GM23338 (cell line): Measurements from ENCODE around the gene NFIB. TPM values are rescaled to one million over a fixed set of nuclear protein-coding genes. Genes with fewer than 3 reads are reported as not detected.

Source experiments
- ATAC-seq: fragments of 200-7000 bp; cut with Tn5 transposase; 3 replicates; pipeline ENCODE4 v1.9.1; 2020
- DNase-seq: peaks from one replicate; pipeline ENCODE4 v3.0.0-alpha.2; 2015; ENCODE audit warnings: low spot score
- H2AFZ ChIP-seq: fragments of 200-600 bp; sonication (generic); 2 replicates; pipeline ENCODE4 v1.8.0; 2016; ENCODE audit warnings: antibody characterized with exemption, mild to moderate bottlenecking, moderate library complexity
- H3F3A ChIP-seq: fragments of 200-600 bp; sonication (generic); replicated peaks from 2 replicates; pipeline ENCODE4 v1.8.0; 2017; ENCODE audit warnings: antibody characterized with exemption, mixed run types, low read depth
- H3K27ac ChIP-seq: fragments of 200-600 bp; sonication (generic); 2 replicates; pipeline ENCODE4 v1.6.1; 2016; ENCODE audit warnings: low read depth
- H3K27me3 ChIP-seq: fragments of 200-600 bp; sonication (generic); 2 replicates; pipeline ENCODE4 v1.8.0; 2016; ENCODE audit warnings: mild to moderate bottlenecking, mixed run types, moderate library complexity; ENCODE audit not compliant: insufficient read depth
- H3K36me3 ChIP-seq: fragments of 200-600 bp; sonication (generic); 2 replicates; pipeline ENCODE4 v1.8.0; 2016; ENCODE audit warnings: mild to moderate bottlenecking; ENCODE audit not compliant: insufficient read depth
- H3K4me1 ChIP-seq: fragments of 200-600 bp; sonication (generic); 2 replicates; pipeline ENCODE4 v1.8.0; 2016; ENCODE audit warnings: mild to moderate bottlenecking, moderate library complexity; ENCODE audit not compliant: insufficient read depth
- H3K4me2 ChIP-seq: fragments of 200-600 bp; sonication (generic); 2 replicates; pipeline ENCODE4 v1.7.1; 2017; ENCODE audit warnings: mixed run types
- H3K4me3 ChIP-seq: fragments of 200-600 bp; sonication (generic); 2 replicates; pipeline ENCODE4 v1.6.1; 2016; ENCODE audit warnings: mixed run types
- H3K79me2 ChIP-seq: fragments of 200-600 bp; sonication (generic); replicated peaks from 2 replicates; pipeline ENCODE4 v1.8.0; 2017; ENCODE audit warnings: mild to moderate bottlenecking; ENCODE audit not compliant: insufficient read depth
- H3K9me2 ChIP-seq: fragments of 200-600 bp; sonication (generic); 2 replicates; pipeline ENCODE4 v1.8.0; 2017; ENCODE audit not compliant: insufficient read depth
- H4K20me1 ChIP-seq: fragments of 200-600 bp; sonication (generic); replicated peaks from 2 replicates; pipeline ENCODE4 v1.8.0; 2017; ENCODE audit warnings: mild to moderate bottlenecking; ENCODE audit not compliant: insufficient read depth
- H3K27ac Mint-ChIP-seq: 2 replicates; pipeline ENCODE4 v1.8.0; 2020; ENCODE audit warnings: inconsistent platforms, mild to moderate bottlenecking, moderate library complexity, mixed read lengths
- H3K27me3 Mint-ChIP-seq: 3 replicates; pipeline ENCODE4 v1.8.0; 2022; ENCODE audit warnings: low read depth, mild to moderate bottlenecking, moderate library complexity, mixed read lengths, inconsistent platforms; ENCODE audit not compliant: insufficient read depth, poor library complexity
- H3K36me3 Mint-ChIP-seq: 3 replicates; pipeline ENCODE4 v1.8.0; 2021; ENCODE audit warnings: low read depth, mild to moderate bottlenecking, inconsistent platforms, moderate library complexity, mixed read lengths
- H3K4me1 Mint-ChIP-seq: 3 replicates; pipeline ENCODE4 v1.8.0; 2020; ENCODE audit warnings: mild to moderate bottlenecking, inconsistent platforms, mixed read lengths
- H3K4me3 Mint-ChIP-seq: 3 replicates; pipeline ENCODE4 v1.8.0; 2021; ENCODE audit warnings: moderate library complexity, mild to moderate bottlenecking, inconsistent platforms, mixed read lengths
- H3K9me3 Mint-ChIP-seq: 3 replicates; pipeline ENCODE4 v1.8.0; 2020; ENCODE audit warnings: moderate library complexity, mild to moderate bottlenecking, inconsistent platforms, mixed read lengths
- CREB1 ChIP-seq: fragments of 250-450 bp; sonication (Bioruptor Pico); IDR thresholded peaks from 2 replicates; pipeline ENCODE4 v1.5.0; 2020; ENCODE audit warnings: low read depth, mild to moderate bottlenecking, moderate library complexity
- EZH2 ChIP-seq: fragments of 200-600 bp; sonication (generic); IDR thresholded peaks from one replicate; pipeline ENCODE4 v1.8.0; 2017; ENCODE audit warnings: antibody characterized with exemption, mild to moderate bottlenecking, low read depth; ENCODE audit not compliant: unreplicated experiment
- EZH2phosphoT487 ChIP-seq: fragments of 200-600 bp; sonication (generic); IDR thresholded peaks from one replicate; pipeline ENCODE4 v1.8.1; 2018; ENCODE audit warnings: antibody characterized with exemption; ENCODE audit not compliant: unreplicated experiment
- JUNB ChIP-seq: IDR thresholded peaks from one replicate; pipeline ENCODE4 v1.6.1; 2016; ENCODE audit warnings: antibody characterized with exemption; ENCODE audit not compliant: unreplicated experiment
- NANOG ChIP-seq: IDR thresholded peaks from 2 replicates; pipeline ENCODE4 v1.6.1; 2016; ENCODE audit warnings: antibody characterized with exemption, borderline replicate concordance
- STAT1 ChIP-seq: IDR thresholded peaks from one replicate; pipeline ENCODE4 v1.6.1; 2016; ENCODE audit warnings: antibody characterized with exemption; ENCODE audit not compliant: unreplicated experiment
- ZNF114 ChIP-seq: fragments of 250-450 bp; sonication (Bioruptor Pico); IDR thresholded peaks from 2 replicates; pipeline ENCODE4 v1.5.0; 2020; ENCODE audit warnings: mild to moderate bottlenecking, moderate library complexity
- ZNF331 ChIP-seq: fragments of 250-450 bp; sonication (Bioruptor Pico); IDR thresholded peaks from 2 replicates; pipeline ENCODE4 v1.5.0; 2020; ENCODE audit warnings: low read depth, mild to moderate bottlenecking, moderate library complexity
- polyA plus RNA-seq: library from polyadenylated mRNA; unstranded; fragments of >200 nt; fragmentation: Nextera tagmentation; extraction: Ambion mirVana; gene quantifications from 2 replicates; pipeline ENCODE4 v1.2.1, GENCODE V29; 2016
- total RNA-seq: library from RNA; depleted of rRNA; stranded (reverse); fragments of >200 nt; shearing (Covaris generic); gene quantifications from 2 replicates; pipeline ENCODE4 v1.2.3, GENCODE V29; 2014
- TF ChIP-seq, protein P1 (sequence below), 2 experiments: fragments of 200-600 bp in 1 of 2; sonication (generic) in 1 of 2; conservative IDR thresholded peaks; 2 replicates each; pipeline versions ENCODE4 v1.5.1 to v1.6.1; 2016 to 2017; ENCODE audit warnings: antibody characterized with exemption in 2 of 2, low read depth in 2 of 2, mild to moderate bottlenecking in 2 of 2, moderate library complexity in 1 of 2
- TF ChIP-seq, protein P2 (sequence below): IDR thresholded peaks from 2 replicates; pipeline ENCODE4 v1.6.1; 2016; ENCODE audit warnings: antibody characterized with exemption
- TF ChIP-seq, protein P3 (sequence below): fragments of 250-450 bp; sonication (Bioruptor Pico); IDR thresholded peaks from 2 replicates; pipeline ENCODE4 v1.5.0; 2020; ENCODE audit warnings: mild to moderate bottlenecking, moderate library complexity
- TF ChIP-seq, protein P4 (sequence below): IDR thresholded peaks from one replicate; pipeline ENCODE4 v1.6.1; 2018; ENCODE audit warnings: antibody characterized with exemption; ENCODE audit not compliant: unreplicated experiment

Gene NFIB
- total and polyA plus RNA-seq, 2 experiments from 2014 or later, result 3.9 to 4.7 TPM

DNA sequence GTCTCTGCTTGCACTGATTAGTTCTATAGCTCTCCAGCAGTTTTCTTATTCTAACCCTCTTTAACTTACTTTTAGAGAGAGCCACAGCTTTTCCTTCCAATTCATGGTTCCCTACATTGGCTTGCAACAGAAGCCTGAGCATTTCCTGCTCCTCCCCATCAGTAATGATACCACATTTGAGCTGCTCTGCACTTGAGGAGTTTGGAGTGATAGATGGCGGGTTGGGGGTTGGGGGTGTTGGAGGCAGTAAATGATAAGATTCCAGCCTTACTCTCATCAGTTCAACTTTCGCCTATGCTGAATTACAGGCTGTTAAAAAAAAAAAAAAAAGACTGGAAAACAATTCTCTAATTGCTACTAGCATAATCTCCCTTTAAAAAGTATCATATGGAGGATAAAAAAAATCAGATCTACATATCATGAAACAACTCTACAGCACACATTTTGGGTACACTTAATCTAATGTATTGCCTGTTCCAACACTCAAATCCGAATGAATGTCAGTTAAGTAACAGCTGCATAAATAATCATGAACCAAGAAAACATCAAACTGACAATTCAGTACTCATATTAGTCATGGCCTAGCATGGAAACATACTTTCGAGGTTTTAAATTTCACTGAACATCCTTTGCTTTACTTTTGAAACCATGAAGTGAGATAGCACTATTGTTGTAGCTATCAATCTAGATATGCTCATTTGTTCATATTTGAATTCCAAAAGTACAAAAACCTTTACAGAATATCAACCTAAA lies 224.7 kb downstream of the NFIB start:
- Histone ChIP-seq H3K9me2 (no peaks in the 10 kb centered on the region), H3K79me2 (no peaks in the 10 kb centered on the region), H4K20me1 (no peaks in the 10 kb centered on the region), H2AFZ (no peak overlapping the region), H3K4me1 (no peaks in the 10 kb centered on the region), H3K4me3 (no peak overlapping the region), H3F3A (no peaks in the 10 kb centered on the region), H3K36me3 (no peaks in the 10 kb centered on the region), H3K27ac (no peak overlapping the region), H3K27me3 (no peaks in the 10 kb centered on the region), H3K4me2 (no peak overlapping the region)
- no peaks in the 10 kb centered on the region for H3K9me3 Mint-ChIP-seq
- TF ChIP-seq, protein P1, sequence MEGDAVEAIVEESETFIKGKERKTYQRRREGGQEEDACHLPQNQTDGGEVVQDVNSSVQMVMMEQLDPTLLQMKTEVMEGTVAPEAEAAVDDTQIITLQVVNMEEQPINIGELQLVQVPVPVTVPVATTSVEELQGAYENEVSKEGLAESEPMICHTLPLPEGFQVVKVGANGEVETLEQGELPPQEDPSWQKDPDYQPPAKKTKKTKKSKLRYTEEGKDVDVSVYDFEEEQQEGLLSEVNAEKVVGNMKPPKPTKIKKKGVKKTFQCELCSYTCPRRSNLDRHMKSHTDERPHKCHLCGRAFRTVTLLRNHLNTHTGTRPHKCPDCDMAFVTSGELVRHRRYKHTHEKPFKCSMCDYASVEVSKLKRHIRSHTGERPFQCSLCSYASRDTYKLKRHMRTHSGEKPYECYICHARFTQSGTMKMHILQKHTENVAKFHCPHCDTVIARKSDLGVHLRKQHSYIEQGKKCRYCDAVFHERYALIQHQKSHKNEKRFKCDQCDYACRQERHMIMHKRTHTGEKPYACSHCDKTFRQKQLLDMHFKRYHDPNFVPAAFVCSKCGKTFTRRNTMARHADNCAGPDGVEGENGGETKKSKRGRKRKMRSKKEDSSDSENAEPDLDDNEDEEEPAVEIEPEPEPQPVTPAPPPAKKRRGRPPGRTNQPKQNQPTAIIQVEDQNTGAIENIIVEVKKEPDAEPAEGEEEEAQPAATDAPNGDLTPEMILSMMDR (conservative IDR thresholded peaks at IDR 0.05; ENCODE audit: low read depth in 2 of 2), result no peak
- TF ChIP-seq CREB1 (CRISPR knock-in tag), result no peak
- TF ChIP-seq ZNF114 (CRISPR knock-in tag), result no peak
- TF ChIP-seq ZNF331 (CRISPR knock-in tag), result no peak
- no peak for TF ChIP-seq EZH2phosphoT487
- TF ChIP-seq STAT1, result no peak
- TF ChIP-seq, protein P2, sequence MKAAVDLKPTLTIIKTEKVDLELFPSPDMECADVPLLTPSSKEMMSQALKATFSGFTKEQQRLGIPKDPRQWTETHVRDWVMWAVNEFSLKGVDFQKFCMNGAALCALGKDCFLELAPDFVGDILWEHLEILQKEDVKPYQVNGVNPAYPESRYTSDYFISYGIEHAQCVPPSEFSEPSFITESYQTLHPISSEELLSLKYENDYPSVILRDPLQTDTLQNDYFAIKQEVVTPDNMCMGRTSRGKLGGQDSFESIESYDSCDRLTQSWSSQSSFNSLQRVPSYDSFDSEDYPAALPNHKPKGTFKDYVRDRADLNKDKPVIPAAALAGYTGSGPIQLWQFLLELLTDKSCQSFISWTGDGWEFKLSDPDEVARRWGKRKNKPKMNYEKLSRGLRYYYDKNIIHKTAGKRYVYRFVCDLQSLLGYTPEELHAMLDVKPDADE, result no peak
- TF ChIP-seq, protein P3, sequence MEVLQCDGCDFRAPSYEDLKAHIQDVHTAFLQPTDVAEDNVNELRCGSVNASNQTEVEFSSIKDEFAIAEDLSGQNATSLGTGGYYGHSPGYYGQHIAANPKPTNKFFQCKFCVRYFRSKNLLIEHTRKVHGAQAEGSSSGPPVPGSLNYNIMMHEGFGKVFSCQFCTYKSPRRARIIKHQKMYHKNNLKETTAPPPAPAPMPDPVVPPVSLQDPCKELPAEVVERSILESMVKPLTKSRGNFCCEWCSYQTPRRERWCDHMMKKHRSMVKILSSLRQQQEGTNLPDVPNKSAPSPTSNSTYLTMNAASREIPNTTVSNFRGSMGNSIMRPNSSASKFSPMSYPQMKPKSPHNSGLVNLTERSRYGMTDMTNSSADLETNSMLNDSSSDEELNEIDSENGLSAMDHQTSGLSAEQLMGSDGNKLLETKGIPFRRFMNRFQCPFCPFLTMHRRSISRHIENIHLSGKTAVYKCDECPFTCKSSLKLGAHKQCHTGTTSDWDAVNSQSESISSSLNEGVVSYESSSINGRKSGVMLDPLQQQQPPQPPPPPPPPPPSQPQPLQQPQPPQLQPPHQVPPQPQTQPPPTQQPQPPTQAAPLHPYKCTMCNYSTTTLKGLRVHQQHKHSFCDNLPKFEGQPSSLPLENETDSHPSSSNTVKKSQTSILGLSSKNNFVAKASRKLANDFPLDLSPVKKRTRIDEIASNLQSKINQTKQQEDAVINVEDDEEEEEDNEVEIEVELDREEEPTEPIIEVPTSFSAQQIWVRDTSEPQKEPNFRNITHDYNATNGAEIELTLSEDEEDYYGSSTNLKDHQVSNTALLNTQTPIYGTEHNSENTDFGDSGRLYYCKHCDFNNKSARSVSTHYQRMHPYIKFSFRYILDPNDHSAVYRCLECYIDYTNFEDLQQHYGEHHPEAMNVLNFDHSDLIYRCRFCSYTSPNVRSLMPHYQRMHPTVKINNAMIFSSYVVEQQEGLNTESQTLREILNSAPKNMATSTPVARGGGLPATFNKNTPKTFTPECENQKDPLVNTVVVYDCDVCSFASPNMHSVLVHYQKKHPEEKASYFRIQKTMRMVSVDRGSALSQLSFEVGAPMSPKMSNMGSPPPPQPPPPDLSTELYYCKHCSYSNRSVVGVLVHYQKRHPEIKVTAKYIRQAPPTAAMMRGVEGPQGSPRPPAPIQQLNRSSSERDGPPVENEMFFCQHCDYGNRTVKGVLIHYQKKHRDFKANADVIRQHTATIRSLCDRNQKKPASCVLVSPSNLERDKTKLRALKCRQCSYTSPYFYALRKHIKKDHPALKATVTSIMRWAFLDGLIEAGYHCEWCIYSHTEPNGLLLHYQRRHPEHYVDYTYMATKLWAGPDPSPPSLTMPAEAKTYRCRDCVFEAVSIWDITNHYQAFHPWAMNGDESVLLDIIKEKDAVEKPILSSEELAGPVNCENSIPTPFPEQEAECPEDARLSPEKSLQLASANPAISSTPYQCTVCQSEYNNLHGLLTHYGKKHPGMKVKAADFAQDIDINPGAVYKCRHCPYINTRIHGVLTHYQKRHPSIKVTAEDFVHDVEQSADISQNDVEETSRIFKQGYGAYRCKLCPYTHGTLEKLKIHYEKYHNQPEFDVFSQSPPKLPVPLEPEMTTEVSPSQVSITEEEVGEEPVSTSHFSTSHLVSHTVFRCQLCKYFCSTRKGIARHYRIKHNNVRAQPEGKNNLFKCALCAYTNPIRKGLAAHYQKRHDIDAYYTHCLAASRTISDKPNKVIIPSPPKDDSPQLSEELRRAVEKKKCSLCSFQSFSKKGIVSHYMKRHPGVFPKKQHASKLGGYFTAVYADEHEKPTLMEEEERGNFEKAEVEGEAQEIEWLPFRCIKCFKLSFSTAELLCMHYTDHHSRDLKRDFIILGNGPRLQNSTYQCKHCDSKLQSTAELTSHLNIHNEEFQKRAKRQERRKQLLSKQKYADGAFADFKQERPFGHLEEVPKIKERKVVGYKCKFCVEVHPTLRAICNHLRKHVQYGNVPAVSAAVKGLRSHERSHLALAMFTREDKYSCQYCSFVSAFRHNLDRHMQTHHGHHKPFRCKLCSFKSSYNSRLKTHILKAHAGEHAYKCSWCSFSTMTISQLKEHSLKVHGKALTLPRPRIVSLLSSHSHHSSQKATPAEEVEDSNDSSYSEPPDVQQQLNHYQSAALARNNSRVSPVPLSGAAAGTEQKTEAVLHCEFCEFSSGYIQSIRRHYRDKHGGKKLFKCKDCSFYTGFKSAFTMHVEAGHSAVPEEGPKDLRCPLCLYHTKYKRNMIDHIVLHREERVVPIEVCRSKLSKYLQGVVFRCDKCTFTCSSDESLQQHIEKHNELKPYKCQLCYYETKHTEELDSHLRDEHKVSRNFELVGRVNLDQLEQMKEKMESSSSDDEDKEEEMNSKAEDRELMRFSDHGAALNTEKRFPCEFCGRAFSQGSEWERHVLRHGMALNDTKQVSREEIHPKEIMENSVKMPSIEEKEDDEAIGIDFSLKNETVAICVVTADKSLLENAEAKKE, result no peak
- TF ChIP-seq, protein P4, sequence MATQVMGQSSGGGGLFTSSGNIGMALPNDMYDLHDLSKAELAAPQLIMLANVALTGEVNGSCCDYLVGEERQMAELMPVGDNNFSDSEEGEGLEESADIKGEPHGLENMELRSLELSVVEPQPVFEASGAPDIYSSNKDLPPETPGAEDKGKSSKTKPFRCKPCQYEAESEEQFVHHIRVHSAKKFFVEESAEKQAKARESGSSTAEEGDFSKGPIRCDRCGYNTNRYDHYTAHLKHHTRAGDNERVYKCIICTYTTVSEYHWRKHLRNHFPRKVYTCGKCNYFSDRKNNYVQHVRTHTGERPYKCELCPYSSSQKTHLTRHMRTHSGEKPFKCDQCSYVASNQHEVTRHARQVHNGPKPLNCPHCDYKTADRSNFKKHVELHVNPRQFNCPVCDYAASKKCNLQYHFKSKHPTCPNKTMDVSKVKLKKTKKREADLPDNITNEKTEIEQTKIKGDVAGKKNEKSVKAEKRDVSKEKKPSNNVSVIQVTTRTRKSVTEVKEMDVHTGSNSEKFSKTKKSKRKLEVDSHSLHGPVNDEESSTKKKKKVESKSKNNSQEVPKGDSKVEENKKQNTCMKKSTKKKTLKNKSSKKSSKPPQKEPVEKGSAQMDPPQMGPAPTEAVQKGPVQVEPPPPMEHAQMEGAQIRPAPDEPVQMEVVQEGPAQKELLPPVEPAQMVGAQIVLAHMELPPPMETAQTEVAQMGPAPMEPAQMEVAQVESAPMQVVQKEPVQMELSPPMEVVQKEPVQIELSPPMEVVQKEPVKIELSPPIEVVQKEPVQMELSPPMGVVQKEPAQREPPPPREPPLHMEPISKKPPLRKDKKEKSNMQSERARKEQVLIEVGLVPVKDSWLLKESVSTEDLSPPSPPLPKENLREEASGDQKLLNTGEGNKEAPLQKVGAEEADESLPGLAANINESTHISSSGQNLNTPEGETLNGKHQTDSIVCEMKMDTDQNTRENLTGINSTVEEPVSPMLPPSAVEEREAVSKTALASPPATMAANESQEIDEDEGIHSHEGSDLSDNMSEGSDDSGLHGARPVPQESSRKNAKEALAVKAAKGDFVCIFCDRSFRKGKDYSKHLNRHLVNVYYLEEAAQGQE, result no peak
- TF ChIP-seq JUNB, result no peak
- no peak for TF ChIP-seq NANOG
- TF ChIP-seq EZH2, result no peak
- ATAC-seq (no peak), DNase-seq (peak; percentile 9)
- peaks cover 31% of the 10 kb centered on the region for H3K4me1 Mint-ChIP-seq
- H3K27me3 Mint-ChIP-seq, result peaks cover 2% of the 10 kb centered on the region
- H3K4me3 Mint-ChIP-seq, result no peak overlapping the region
- no peak overlapping the region; the same call in 1 of the 2 replicates for H3K27ac Mint-ChIP-seq
- no peaks in the 10 kb centered on the region for H3K36me3 Mint-ChIP-seq
